Measurements from ENCODE around the gene DPF1. TPM values are rescaled to one million over a fixed set of nuclear protein-coding genes. Genes with fewer than 3 reads are reported as not detected.

DPF1 gene
- total RNA-seq, 2 experiments from 2014 or later, result 7.6 to 11.3 TPM

GRCh38 chr19:38229585-38230073 is 5.6 kb upstream of the DPF1 start:
- no peaks in the 10 kb centered on the region for H3K36me3 ChIP-seq (ENCODE audit: insufficient read depth, low read length)
- peaks cover 13% of the 10 kb centered on the region for H3K4me1 ChIP-seq (ENCODE audit: insufficient read depth, low read length, poor library complexity, severe bottlenecking)
- peak overlapping the region; percentile 100 for H3K4me2 ChIP-seq (ENCODE audit: low read length)
- peak; percentile 96 for DNase-seq (ENCODE audit: low spot score)
- TF ChIP-seq CTCF (conservative IDR thresholded peaks at IDR 0.05; ENCODE audit: low read length) (no peak), EZH2phosphoT487 (IDR thresholded peaks at IDR 0.05; ENCODE audit: borderline replicate concordance, low read depth, low read length) (no peak)
- no TSS peak for BruUV-seq (replicated peaks)
- intact Hi-C loops (cut with micrococcal nuclease; ENCODE audit: unreplicated experiment), result loop anchor here (2.0 to 10.0 kb wide), 2 partner anchors 181 to 255 kb away; no protein-coding TSS in a partner anchor
- ChIA-PET CTCF (ENCODE audit: unreplicated experiment) (no interaction called here), POLR2A (no interaction called here)
- no peak overlapping the region for H3K27ac ChIP-seq (ENCODE audit: low read depth, low read length, poor library complexity, severe bottlenecking)
- no peaks in the 10 kb centered on the region for H3K79me2 ChIP-seq (ENCODE audit: insufficient read depth, low read depth, low read length)
- peak overlapping the region; percentile 84 for H2AFZ ChIP-seq (ENCODE audit: low read length)
- no peaks in the 10 kb centered on the region for H3K9me3 ChIP-seq (ENCODE audit: low read length)
- H4K20me1 ChIP-seq (ENCODE audit: insufficient read depth, low read length), result no peaks in the 10 kb centered on the region
- H3K9me2 ChIP-seq (ENCODE audit: insufficient read depth, low read length), result no peaks in the 10 kb centered on the region
- peak overlapping the region; percentile 82 for H3K4me3 ChIP-seq (ENCODE audit: low read depth, low read length, poor library complexity, severe bottlenecking)

GRCh38 chr19:38228491-38229439 is 4.7 kb upstream of the DPF1 start:
- TF ChIP-seq EZH2phosphoT487 (IDR thresholded peaks at IDR 0.05; ENCODE audit: borderline replicate concordance, low read depth, low read length) (no peak), CTCF (conservative IDR thresholded peaks at IDR 0.05; ENCODE audit: low read length) (no peak)
- POLR2A ChIA-PET, result no interaction called here
- peak overlapping the region; percentile 84 for H2AFZ ChIP-seq (ENCODE audit: low read length)
- peak overlapping the region; percentile 100 for H3K4me2 ChIP-seq (ENCODE audit: low read length)
- intact Hi-C loops (cut with micrococcal nuclease; ENCODE audit: unreplicated experiment), result loop anchor here (2.0 to 10.0 kb wide), 2 partner anchors 180 to 254 kb away; no protein-coding TSS in a partner anchor
- no peaks in the 10 kb centered on the region for H3K9me2 ChIP-seq (ENCODE audit: insufficient read depth, low read length)
- no peaks in the 10 kb centered on the region for H4K20me1 ChIP-seq (ENCODE audit: insufficient read depth, low read length)
- peak overlapping the region; percentile 82 for H3K4me3 ChIP-seq (ENCODE audit: low read depth, low read length, poor library complexity, severe bottlenecking)
- H3K4me1 ChIP-seq (ENCODE audit: insufficient read depth, low read length, poor library complexity, severe bottlenecking), result peaks cover 16% of the 10 kb centered on the region
- H3K36me3 ChIP-seq (ENCODE audit: insufficient read depth, low read length), result no peaks in the 10 kb centered on the region
- no peaks in the 10 kb centered on the region for H3K9me3 ChIP-seq (ENCODE audit: low read length)
- no peak overlapping the region for H3K27ac ChIP-seq (ENCODE audit: low read depth, low read length, poor library complexity, severe bottlenecking)
- BruUV-seq (replicated peaks), result no TSS peak
- CTCF ChIA-PET (ENCODE audit: unreplicated experiment), result no interaction called here
- DNase-seq (ENCODE audit: low spot score), result no peak
- no peaks in the 10 kb centered on the region for H3K79me2 ChIP-seq (ENCODE audit: insufficient read depth, low read depth, low read length)
